ENCODE data around the gene TRIOBP. TPM values are rescaled to one million over a fixed set of nuclear protein-coding genes. Genes with fewer than 3 reads are reported as not detected.

Gene TRIOBP
- polyA plus RNA-seq, 1 donor (not counting 4 experiments of a cell fraction or from before 2014, with no cell fraction given): 22.2 TPM

DNA sequence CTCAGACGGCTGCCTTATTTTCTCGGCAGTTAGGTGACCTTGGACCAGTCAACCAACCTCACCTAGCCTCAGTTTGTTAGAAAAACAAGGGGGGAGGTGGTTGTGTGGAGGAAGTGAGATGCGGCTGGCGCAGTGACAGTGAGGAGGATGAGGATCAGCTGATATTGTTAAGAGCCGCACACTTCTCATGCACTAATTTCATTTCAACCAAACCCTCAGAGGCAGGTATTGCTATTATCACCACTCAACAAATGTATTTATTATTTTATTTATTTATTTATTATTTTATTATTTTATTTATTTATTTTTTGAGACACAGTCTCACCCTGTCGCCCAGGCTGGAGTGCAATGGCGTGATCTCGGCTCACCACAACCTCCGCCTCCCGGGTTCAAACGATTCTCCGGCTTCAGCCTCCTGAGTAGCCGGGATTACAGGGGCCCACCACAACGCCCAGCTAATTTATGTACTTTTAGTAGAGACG is 19.3 kb upstream of the TRIOBP start:
- Histone ChIP-seq H3K9ac (ENCODE audit: control insufficient read depth, extremely low read depth, insufficient read depth, low read length) (peak overlapping the region; percentile 60), H2AFZ (ENCODE audit: control insufficient read depth, low read length) (peak overlapping the region; percentile 49), H3K9me1 (ENCODE audit: control insufficient read depth, extremely low read depth, insufficient read depth, low read length) (no peaks in the 10 kb centered on the region), H3K4me2 (ENCODE audit: control insufficient read depth, extremely low read depth, insufficient read depth, low read depth, low read length) (peak overlapping the region; percentile 84), H3K9me3 (ENCODE audit: control insufficient read depth, low read depth, low read length) (no peaks in the 10 kb centered on the region), H3K36me3 (ENCODE audit: control insufficient read depth in 2 of 2, extremely low read depth in 1 of 2, insufficient read depth in 2 of 2, low read length in 2 of 2) (peaks cover 0 to 4% of the 10 kb centered on the region in 2 experiments), H4K20me1 (ENCODE audit: control insufficient read depth, extremely low read depth, insufficient read depth, low read length) (peaks cover 7% of the 10 kb centered on the region), H3K4me3 (ENCODE audit: control insufficient read depth in 2 of 3, extremely low read depth in 1 of 3, insufficient read depth in 2 of 3, low read depth in 1 of 3, low read length in 3 of 3) (peak overlapping the region; percentile 62 to 90 (median 70)), H3K4me1 (ENCODE audit: control insufficient read depth, extremely low read depth, insufficient read depth, low read length) (peaks cover 25% of the 10 kb centered on the region), H3K27ac (ENCODE audit: control insufficient read depth, insufficient read depth, low read length) (peak overlapping the region; percentile 43), H3K79me2 (ENCODE audit: control insufficient read depth, insufficient read depth, low read length) (peaks cover 18% of the 10 kb centered on the region), H3K27me3 (ENCODE audit: control insufficient read depth, extremely low read depth, insufficient read depth, low read length) (no peaks in the 10 kb centered on the region)
- FAIRE-seq (no peak), DNase-seq (ENCODE audit: low read depth, low spot score) (no peak)
- dilution Hi-C loops (cut with MboI; ENCODE audit: extremely low pct_ligation_motif_present, low sequenced_read_pairs): no loop called here
- no peak for TF ChIP-seq EZH2 (IDR thresholded peaks at IDR 0.05; ENCODE audit: low read length)
- TF ChIP-seq, protein P1, sequence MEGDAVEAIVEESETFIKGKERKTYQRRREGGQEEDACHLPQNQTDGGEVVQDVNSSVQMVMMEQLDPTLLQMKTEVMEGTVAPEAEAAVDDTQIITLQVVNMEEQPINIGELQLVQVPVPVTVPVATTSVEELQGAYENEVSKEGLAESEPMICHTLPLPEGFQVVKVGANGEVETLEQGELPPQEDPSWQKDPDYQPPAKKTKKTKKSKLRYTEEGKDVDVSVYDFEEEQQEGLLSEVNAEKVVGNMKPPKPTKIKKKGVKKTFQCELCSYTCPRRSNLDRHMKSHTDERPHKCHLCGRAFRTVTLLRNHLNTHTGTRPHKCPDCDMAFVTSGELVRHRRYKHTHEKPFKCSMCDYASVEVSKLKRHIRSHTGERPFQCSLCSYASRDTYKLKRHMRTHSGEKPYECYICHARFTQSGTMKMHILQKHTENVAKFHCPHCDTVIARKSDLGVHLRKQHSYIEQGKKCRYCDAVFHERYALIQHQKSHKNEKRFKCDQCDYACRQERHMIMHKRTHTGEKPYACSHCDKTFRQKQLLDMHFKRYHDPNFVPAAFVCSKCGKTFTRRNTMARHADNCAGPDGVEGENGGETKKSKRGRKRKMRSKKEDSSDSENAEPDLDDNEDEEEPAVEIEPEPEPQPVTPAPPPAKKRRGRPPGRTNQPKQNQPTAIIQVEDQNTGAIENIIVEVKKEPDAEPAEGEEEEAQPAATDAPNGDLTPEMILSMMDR (optimal IDR thresholded peaks at IDR 0.05 in 1 of 3, IDR thresholded peaks at IDR 0.05 in 1 of 3, conservative IDR thresholded peaks at IDR 0.05 in 1 of 3; ENCODE audit: extremely low read depth in 1 of 3, insufficient read depth in 2 of 3, low read length in 3 of 3): no peak

- TF ChIP-seq EZH2 (IDR thresholded peaks at IDR 0.05; ENCODE audit: low read length): no peak
- TF ChIP-seq, protein P1 (optimal IDR thresholded peaks at IDR 0.05 in 1 of 3, IDR thresholded peaks at IDR 0.05 in 1 of 3, conservative IDR thresholded peaks at IDR 0.05 in 1 of 3; ENCODE audit: extremely low read depth in 1 of 3, insufficient read depth in 2 of 3, low read length in 3 of 3): no peak
- no peaks in the 10 kb centered on the region for H3K9me1 ChIP-seq (ENCODE audit: control insufficient read depth, extremely low read depth, insufficient read depth, low read length)
- H2AFZ ChIP-seq (ENCODE audit: control insufficient read depth, low read length): no peak overlapping the region
- peaks cover 0 to 4% of the 10 kb centered on the region in 2 experiments for H3K36me3 ChIP-seq (ENCODE audit: control insufficient read depth in 2 of 2, extremely low read depth in 1 of 2, insufficient read depth in 2 of 2, low read length in 2 of 2)
- dilution Hi-C loops (cut with MboI; ENCODE audit: extremely low pct_ligation_motif_present, low sequenced_read_pairs): no loop called here
- no peaks in the 10 kb centered on the region for H3K9me3 ChIP-seq (ENCODE audit: control insufficient read depth, low read depth, low read length)
- no peak overlapping the region for H3K4me2 ChIP-seq (ENCODE audit: control insufficient read depth, extremely low read depth, insufficient read depth, low read depth, low read length)
- H3K27ac ChIP-seq (ENCODE audit: control insufficient read depth, insufficient read depth, low read length): no peak overlapping the region
- no peak for FAIRE-seq
- H3K27me3 ChIP-seq (ENCODE audit: control insufficient read depth, extremely low read depth, insufficient read depth, low read length): no peaks in the 10 kb centered on the region
- peaks cover 7% of the 10 kb centered on the region for H4K20me1 ChIP-seq (ENCODE audit: control insufficient read depth, extremely low read depth, insufficient read depth, low read length)
- H3K4me3 ChIP-seq (ENCODE audit: control insufficient read depth in 2 of 3, extremely low read depth in 1 of 3, insufficient read depth in 2 of 3, low read depth in 1 of 3, low read length in 3 of 3): no peak overlapping the region
- H3K4me1 ChIP-seq (ENCODE audit: control insufficient read depth, extremely low read depth, insufficient read depth, low read length): peaks cover 25% of the 10 kb centered on the region
- no peak for DNase-seq (ENCODE audit: low read depth, low spot score)
- H3K79me2 ChIP-seq (ENCODE audit: control insufficient read depth, insufficient read depth, low read length): peaks cover 18% of the 10 kb centered on the region
- no peak overlapping the region for H3K9ac ChIP-seq (ENCODE audit: control insufficient read depth, extremely low read depth, insufficient read depth, low read length)
Observed at GRCh38 chr22:37678372-37678771, 18.5 kb upstream of the TRIOBP start.
